Measurements from ENCODE around the gene SGMS1.
A peak's percentile ranks its signal among the peaks of the same experiment; 100 is the strongest.

SGMS1 gene

DNA sequence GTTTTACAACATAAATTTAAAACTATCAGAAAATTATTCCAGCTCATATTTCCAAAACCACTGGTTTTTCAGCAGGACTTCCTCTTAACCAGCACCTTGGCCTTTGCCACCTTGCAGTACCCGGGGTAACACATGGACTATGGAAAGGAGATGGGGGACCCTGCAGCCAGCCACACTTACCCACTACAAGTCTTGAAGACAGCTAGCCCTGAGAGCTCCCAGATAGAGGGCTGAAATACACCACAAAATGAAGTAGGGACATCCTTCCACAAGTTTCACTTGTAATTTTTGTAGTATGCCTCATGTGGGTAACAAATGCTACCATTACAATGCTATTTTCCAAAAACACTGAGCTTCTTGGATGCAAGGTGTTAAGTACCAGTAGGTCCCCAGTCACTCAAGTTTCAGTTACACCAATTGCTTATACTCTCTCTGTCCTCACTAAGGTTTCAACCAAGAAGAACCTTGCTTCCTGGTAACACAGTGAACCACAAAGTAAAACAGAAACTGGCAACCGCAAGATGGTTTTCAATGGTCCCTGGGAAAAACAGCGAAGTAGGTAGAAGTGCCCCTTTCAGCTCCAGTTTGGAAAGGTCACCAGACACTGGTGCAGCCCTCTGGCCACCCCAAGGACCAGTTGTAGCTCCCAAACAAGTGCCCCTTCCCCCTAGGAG lies 110.9 kb downstream of the SGMS1 start:
- ATAC-seq = no peak
- TF ChIP-seq, protein P1, sequence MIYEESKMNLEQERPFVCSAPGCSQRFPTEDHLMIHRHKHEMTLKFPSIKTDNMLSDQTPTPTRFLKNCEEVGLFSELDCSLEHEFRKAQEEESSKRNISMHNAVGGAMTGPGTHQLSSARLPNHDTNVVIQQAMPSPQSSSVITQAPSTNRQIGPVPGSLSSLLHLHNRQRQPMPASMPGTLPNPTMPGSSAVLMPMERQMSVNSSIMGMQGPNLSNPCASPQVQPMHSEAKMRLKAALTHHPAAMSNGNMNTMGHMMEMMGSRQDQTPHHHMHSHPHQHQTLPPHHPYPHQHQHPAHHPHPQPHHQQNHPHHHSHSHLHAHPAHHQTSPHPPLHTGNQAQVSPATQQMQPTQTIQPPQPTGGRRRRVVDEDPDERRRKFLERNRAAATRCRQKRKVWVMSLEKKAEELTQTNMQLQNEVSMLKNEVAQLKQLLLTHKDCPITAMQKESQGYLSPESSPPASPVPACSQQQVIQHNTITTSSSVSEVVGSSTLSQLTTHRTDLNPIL (CRISPR knock-in tag; IDR thresholded peaks at IDR 0.05; ENCODE audit: low read depth) = no peak
- TF ChIP-seq, protein P2, sequence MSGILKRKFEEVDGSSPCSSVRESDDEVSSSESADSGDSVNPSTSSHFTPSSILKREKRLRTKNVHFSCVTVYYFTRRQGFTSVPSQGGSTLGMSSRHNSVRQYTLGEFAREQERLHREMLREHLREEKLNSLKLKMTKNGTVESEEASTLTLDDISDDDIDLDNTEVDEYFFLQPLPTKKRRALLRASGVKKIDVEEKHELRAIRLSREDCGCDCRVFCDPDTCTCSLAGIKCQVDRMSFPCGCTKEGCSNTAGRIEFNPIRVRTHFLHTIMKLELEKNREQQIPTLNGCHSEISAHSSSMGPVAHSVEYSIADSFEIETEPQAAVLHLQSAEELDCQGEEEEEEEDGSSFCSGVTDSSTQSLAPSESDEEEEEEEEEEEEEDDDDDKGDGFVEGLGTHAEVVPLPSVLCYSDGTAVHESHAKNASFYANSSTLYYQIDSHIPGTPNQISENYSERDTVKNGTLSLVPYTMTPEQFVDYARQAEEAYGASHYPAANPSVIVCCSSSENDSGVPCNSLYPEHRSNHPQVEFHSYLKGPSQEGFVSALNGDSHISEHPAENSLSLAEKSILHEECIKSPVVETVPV (CRISPR knock-in tag; IDR thresholded peaks at IDR 0.05) = no peak
- TF ChIP-seq TCF4 (CRISPR knock-in tag; IDR thresholded peaks at IDR 0.05; ENCODE audit: borderline replicate concordance) = no peak
- TF ChIP-seq ZNF70 (CRISPR knock-in tag; IDR thresholded peaks at IDR 0.05) = no peak
- TF ChIP-seq ARNTL (CRISPR knock-in tag; IDR thresholded peaks at IDR 0.05; ENCODE audit: borderline replicate concordance, low read depth) = no peak
- TF ChIP-seq, protein P3, sequence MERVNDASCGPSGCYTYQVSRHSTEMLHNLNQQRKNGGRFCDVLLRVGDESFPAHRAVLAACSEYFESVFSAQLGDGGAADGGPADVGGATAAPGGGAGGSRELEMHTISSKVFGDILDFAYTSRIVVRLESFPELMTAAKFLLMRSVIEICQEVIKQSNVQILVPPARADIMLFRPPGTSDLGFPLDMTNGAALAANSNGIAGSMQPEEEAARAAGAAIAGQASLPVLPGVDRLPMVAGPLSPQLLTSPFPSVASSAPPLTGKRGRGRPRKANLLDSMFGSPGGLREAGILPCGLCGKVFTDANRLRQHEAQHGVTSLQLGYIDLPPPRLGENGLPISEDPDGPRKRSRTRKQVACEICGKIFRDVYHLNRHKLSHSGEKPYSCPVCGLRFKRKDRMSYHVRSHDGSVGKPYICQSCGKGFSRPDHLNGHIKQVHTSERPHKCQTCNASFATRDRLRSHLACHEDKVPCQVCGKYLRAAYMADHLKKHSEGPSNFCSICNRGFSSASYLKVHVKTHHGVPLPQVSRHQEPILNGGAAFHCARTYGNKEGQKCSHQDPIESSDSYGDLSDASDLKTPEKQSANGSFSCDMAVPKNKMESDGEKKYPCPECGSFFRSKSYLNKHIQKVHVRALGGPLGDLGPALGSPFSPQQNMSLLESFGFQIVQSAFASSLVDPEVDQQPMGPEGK (CRISPR knock-in tag; IDR thresholded peaks at IDR 0.05; ENCODE audit: borderline replicate concordance) = no peak
- no peak for TF ChIP-seq ISL1 (CRISPR knock-in tag; IDR thresholded peaks at IDR 0.05)
- TF ChIP-seq POU6F1 (CRISPR knock-in tag; IDR thresholded peaks at IDR 0.05; ENCODE audit: borderline replicate concordance, low read depth) = no peak
- no peak for TF ChIP-seq ZC3H10 (CRISPR knock-in tag; IDR thresholded peaks at IDR 0.05)
- TF ChIP-seq RARB (CRISPR knock-in tag; IDR thresholded peaks at IDR 0.05) = no peak
- no peak for TF ChIP-seq BACH2 (CRISPR knock-in tag; IDR thresholded peaks at IDR 0.05; ENCODE audit: borderline replicate concordance)
- TF ChIP-seq TOX (CRISPR knock-in tag; IDR thresholded peaks at IDR 0.05; ENCODE audit: borderline replicate concordance) = no peak
- TF ChIP-seq CSDC2 (CRISPR knock-in tag; IDR thresholded peaks at IDR 0.05) = no peak
- no peak for TF ChIP-seq ESRRG (CRISPR knock-in tag; IDR thresholded peaks at IDR 0.05)

GRCh38 chr10:50512214-50512595 lies 111.6 kb downstream of the SGMS1 start:
- no peak for ATAC-seq
- TF ChIP-seq BACH2 (CRISPR knock-in tag; IDR thresholded peaks at IDR 0.05; ENCODE audit: borderline replicate concordance) (no peak), ZNF70 (CRISPR knock-in tag; IDR thresholded peaks at IDR 0.05) (no peak), ZFP3 (CRISPR knock-in tag; IDR thresholded peaks at IDR 0.05) (no peak), ARNTL (CRISPR knock-in tag; IDR thresholded peaks at IDR 0.05; ENCODE audit: borderline replicate concordance, low read depth) (no peak), SNAI2 (CRISPR knock-in tag; IDR thresholded peaks at IDR 0.05) (no peak)

- TF ChIP-seq ZNF565 (CRISPR knock-in tag; conservative IDR thresholded peaks at IDR 0.05; ENCODE audit: low read depth) = no peak
- TF ChIP-seq POU6F1 (CRISPR knock-in tag; IDR thresholded peaks at IDR 0.05; ENCODE audit: borderline replicate concordance, low read depth) = no peak
- TF ChIP-seq, protein P3 (CRISPR knock-in tag; IDR thresholded peaks at IDR 0.05; ENCODE audit: borderline replicate concordance) = no peak
- TF ChIP-seq, protein P1 (CRISPR knock-in tag; IDR thresholded peaks at IDR 0.05; ENCODE audit: low read depth) = no peak
- TF ChIP-seq RARB (CRISPR knock-in tag; IDR thresholded peaks at IDR 0.05) = no peak
- TF ChIP-seq ISL1 (CRISPR knock-in tag; IDR thresholded peaks at IDR 0.05) = peak; percentile 50; the same call in 1 of the 2 replicates
- TF ChIP-seq CSDC2 (CRISPR knock-in tag; IDR thresholded peaks at IDR 0.05) = no peak
- TF ChIP-seq, protein P2 (CRISPR knock-in tag; IDR thresholded peaks at IDR 0.05) = no peak
- TF ChIP-seq SNAI2 (CRISPR knock-in tag; IDR thresholded peaks at IDR 0.05) = no peak
- TF ChIP-seq ZFP3 (CRISPR knock-in tag; IDR thresholded peaks at IDR 0.05) = 0 out of 2 replicates have a peak, but pooled peaks have one; percentile 28
Observed at GRCh38 chr10:50511492-50512213, 112.1 kb downstream of the SGMS1 start.

More at GRCh38 chr10:50511492-50512213, 112.1 kb downstream of the SGMS1 start:
- peak; percentile 65 for ATAC-seq

Measured in SK-N-SH treated with all-trans-retinoic acid at 6 μM for 48 hours (cell line).